Mononuclear cell (primary cell): ENCODE measurements around the gene MGMT. TPM values are rescaled to one million over a fixed set of nuclear protein-coding genes. Genes with fewer than 3 reads are reported as not detected.

ENCODE experiments used
- H3K27me3 ChIP-seq: 2 replicates; pipeline ENCODE4 v1.6.0; 2011; ENCODE audit warnings: low read length, control low read depth; ENCODE audit not compliant: insufficient read depth
- H3K4me1 ChIP-seq: 2 replicates; pipeline ENCODE4 v1.5.1; 2011; ENCODE audit warnings: mild to moderate bottlenecking, low read length, control low read depth; ENCODE audit not compliant: insufficient read depth
- H3K4me3 ChIP-seq: 2 replicates; pipeline ENCODE4 v1.5.1; 2011; ENCODE audit warnings: mild to moderate bottlenecking, low read length, moderate library complexity
- H3K9me3 ChIP-seq: 2 replicates; pipeline ENCODE4 v1.5.1; 2011; ENCODE audit warnings: low read depth, mild to moderate bottlenecking, control low read depth, low read length
- total RNA-seq: library from RNA; depleted of rRNA; stranded (reverse); fragments of >200 nt; gene quantifications from one replicate; pipeline ENCODE4 v1.2.3, GENCODE V29; 2012

The MGMT gene
- total RNA-seq, 1 donor = 10.3 TPM

GRCh38 chr10:129583831-129584230 lies 116.8 kb downstream of the MGMT start:
- no peaks in the 10 kb centered on the region for H3K27me3 ChIP-seq
- peaks cover 27% of the 10 kb centered on the region for H3K9me3 ChIP-seq
- no peak overlapping the region for H3K4me3 ChIP-seq
- H3K4me1 ChIP-seq = no peaks in the 10 kb centered on the region

DNA sequence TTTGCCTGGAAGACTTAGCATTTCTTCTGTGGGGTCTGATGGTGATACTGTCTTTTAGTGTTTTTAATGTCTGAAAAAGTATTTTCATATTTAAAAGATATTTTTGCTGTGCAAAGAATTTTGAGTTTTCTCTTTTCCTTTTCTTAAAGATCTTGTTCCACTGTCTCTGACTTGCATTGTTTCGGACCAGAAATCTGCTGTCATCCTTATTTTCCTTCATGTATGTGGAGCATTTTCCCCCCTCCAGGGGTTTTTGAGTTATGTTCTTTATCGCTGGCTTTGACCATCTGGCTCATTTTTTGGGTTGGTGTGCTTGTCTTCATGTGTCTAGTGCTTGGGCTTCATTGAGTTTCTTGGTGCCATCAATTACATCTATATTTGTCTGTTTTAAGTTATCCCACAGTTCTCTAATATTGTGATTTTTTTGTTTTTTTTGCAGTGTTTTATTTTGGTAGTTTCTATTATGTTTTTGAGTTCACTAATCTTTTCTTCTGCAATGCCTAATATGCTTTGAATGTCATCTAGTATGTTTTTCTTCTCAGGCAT lies 119.9 kb downstream of the MGMT start:
- peaks cover 27% of the 10 kb centered on the region for H3K9me3 ChIP-seq
- H3K4me3 ChIP-seq = no peak overlapping the region
- H3K27me3 ChIP-seq = no peaks in the 10 kb centered on the region
- no peaks in the 10 kb centered on the region for H3K4me1 ChIP-seq

DNA sequence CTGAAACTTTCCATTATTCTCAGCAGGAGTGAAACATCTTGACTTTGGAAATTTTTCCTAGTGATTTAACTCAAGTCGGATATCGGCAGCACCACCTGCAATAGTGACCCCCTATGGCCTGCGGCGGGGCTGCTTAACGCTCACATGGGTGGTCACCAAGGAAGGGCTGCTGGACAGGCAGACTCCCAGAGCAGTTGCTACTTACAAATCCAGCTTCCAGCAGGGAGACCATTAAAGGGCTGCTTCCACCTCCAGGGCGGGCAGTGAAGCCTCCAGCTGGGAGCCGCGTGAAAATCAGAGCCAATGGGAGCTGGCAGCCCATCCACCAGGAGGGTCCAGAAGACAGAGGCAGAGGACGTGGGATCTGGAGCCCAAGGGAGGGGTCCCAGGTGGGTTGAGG lies 122.5 kb downstream of the MGMT start:
- no peaks in the 10 kb centered on the region for H3K27me3 ChIP-seq
- no peak overlapping the region for H3K4me3 ChIP-seq
- H3K9me3 ChIP-seq = peaks cover 27% of the 10 kb centered on the region
- no peaks in the 10 kb centered on the region for H3K4me1 ChIP-seq

DNA sequence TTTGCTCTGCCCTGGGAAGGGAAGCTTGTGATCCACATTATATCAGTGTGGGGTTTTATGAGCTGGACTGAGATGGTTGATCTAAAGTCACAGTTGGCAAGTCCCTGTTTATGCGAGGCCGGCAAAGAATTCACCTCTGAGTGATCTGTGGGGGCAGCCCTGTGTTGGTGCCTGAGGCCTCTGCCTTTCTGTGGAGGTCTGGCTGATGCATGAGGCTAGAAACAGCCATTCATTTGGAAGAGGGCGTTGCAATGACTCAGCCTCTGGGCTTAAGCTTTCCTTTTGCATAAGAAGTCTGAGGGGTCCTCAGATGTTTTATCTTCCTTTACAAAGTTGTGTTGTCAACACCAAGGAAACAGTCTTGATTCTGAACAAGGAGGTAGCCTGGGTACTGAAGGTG lies 126.9 kb downstream of the MGMT start:
- H3K9me3 ChIP-seq = no peaks in the 10 kb centered on the region
- no peaks in the 10 kb centered on the region for H3K27me3 ChIP-seq
- no peak overlapping the region for H3K4me3 ChIP-seq
- no peaks in the 10 kb centered on the region for H3K4me1 ChIP-seq

- H3K4me1 ChIP-seq = no peaks in the 10 kb centered on the region
- H3K27me3 ChIP-seq = no peaks in the 10 kb centered on the region
- H3K9me3 ChIP-seq = no peaks in the 10 kb centered on the region
- no peak overlapping the region for H3K4me3 ChIP-seq
Measured at GRCh38 chr10:129594811-129595210, 127.8 kb downstream of the MGMT start.

GRCh38 chr10:129598413-129598812 lies 131.4 kb downstream of the MGMT start:
- Histone ChIP-seq H3K4me1 (no peaks in the 10 kb centered on the region), H3K9me3 (no peaks in the 10 kb centered on the region), H3K4me3 (no peak overlapping the region), H3K27me3 (no peaks in the 10 kb centered on the region)

GRCh38 chr10:129599160-129599559 lies 132.1 kb downstream of the MGMT start:
- no peaks in the 10 kb centered on the region for H3K27me3 ChIP-seq
- H3K9me3 ChIP-seq = no peaks in the 10 kb centered on the region
- H3K4me1 ChIP-seq = no peaks in the 10 kb centered on the region
- no peak overlapping the region for H3K4me3 ChIP-seq

DNA sequence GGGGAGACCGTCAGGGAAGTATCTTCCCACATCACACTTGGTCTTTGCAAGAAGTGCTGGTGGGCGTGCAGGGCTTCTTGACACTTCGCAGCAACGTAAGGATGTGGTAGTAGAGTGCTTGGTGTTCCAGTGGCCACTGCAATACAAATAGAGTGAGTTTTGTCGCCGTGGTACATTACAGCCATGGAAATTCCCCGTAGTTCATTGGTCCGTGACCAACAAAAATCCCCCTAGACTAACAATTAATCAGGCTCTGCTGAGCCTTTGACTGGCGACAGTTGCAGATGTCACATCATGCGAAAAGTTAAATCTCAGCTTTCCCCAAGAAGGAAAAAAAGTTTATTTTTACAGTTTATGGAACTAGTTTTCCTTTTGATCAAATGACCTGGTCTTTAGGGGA lies 134.7 kb downstream of the MGMT start:
- no peaks in the 10 kb centered on the region for H3K27me3 ChIP-seq
- no peak overlapping the region for H3K4me3 ChIP-seq
- no peaks in the 10 kb centered on the region for H3K9me3 ChIP-seq
- no peaks in the 10 kb centered on the region for H3K4me1 ChIP-seq

DNA sequence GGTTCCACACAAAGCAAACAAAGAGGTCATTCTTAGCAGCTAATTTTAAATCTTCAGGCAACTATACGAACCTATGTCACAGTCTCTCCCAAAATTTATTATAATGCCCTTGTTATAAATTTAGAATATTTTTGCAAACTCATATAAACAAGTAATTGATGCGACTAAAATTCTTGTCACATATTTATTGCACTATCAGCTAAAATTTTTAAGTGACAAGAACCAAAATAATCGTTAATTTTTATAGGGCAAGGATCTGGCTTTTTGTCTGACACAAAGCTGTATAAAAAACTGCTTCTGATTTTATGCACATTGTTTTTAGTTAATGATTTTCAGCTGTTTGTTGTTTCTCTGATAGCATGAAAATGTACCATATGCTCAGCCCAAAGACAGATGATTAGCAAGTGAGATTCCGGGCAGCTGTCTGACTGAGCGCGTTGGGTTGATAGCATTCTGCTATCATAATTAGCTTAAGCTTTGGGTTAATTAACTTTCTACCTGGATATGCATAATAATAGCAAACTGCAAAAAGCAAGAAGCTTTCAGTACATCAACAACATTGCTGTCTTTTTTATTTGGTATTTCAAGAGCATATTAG lies 136.0 kb downstream of the MGMT start:
- Histone ChIP-seq H3K4me1 (no peaks in the 10 kb centered on the region), H3K9me3 (no peaks in the 10 kb centered on the region), H3K4me3 (no peak overlapping the region), H3K27me3 (no peaks in the 10 kb centered on the region)

GRCh38 chr10:129604333-129605032 lies 137.4 kb downstream of the MGMT start:
- no peaks in the 10 kb centered on the region for H3K9me3 ChIP-seq
- no peaks in the 10 kb centered on the region for H3K27me3 ChIP-seq
- no peaks in the 10 kb centered on the region for H3K4me1 ChIP-seq
- no peak overlapping the region for H3K4me3 ChIP-seq

DNA sequence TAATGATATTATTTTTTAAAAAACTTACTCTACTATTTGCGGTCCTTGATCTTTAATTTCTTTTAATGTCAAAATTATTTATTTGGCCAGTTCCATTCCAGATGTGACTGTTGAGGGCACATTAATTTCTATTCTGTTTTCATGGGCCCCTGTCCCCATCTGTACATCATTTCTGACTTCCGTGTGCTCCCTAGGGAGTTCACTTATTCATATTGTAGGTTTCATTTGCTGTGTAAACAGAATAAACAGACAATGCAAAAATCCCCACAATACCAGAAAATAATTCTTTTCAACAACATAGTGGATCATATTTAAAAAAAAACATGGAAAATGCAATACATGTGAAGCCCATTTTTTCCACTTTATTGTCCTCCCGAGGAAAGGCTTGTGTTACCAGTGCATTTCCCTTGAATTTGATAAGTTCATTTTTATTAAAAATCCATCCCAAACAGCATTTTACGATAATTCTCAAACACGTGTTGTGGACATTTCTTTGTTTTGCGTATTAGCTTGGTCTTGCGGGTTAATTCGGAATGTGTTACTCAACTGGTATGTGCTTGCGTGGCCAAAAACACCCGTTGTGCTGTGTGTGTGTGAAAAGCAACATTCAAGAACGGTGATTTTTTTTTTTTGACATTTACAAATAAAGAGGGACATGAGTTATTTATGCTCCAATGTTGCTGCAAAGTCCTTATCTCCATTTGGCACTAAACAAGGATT lies 138.4 kb downstream of the MGMT start:
- H3K9me3 ChIP-seq = no peaks in the 10 kb centered on the region
- H3K4me3 ChIP-seq = no peak overlapping the region
- no peaks in the 10 kb centered on the region for H3K27me3 ChIP-seq
- H3K4me1 ChIP-seq = no peaks in the 10 kb centered on the region

GRCh38 chr10:129605986-129606518 lies 139.0 kb downstream of the MGMT start:
- H3K9me3 ChIP-seq = no peaks in the 10 kb centered on the region
- H3K4me1 ChIP-seq = no peaks in the 10 kb centered on the region
- no peaks in the 10 kb centered on the region for H3K27me3 ChIP-seq
- H3K4me3 ChIP-seq = no peak overlapping the region

GRCh38 chr10:129607607-129608109 lies 140.6 kb downstream of the MGMT start:
- no peaks in the 10 kb centered on the region for H3K27me3 ChIP-seq
- no peak overlapping the region for H3K4me3 ChIP-seq
- no peaks in the 10 kb centered on the region for H3K9me3 ChIP-seq
- no peaks in the 10 kb centered on the region for H3K4me1 ChIP-seq

GRCh38 chr10:129608653-129609052 lies 141.6 kb downstream of the MGMT start:
- no peaks in the 10 kb centered on the region for H3K9me3 ChIP-seq
- no peak overlapping the region for H3K4me3 ChIP-seq
- H3K27me3 ChIP-seq = no peaks in the 10 kb centered on the region
- no peaks in the 10 kb centered on the region for H3K4me1 ChIP-seq

DNA sequence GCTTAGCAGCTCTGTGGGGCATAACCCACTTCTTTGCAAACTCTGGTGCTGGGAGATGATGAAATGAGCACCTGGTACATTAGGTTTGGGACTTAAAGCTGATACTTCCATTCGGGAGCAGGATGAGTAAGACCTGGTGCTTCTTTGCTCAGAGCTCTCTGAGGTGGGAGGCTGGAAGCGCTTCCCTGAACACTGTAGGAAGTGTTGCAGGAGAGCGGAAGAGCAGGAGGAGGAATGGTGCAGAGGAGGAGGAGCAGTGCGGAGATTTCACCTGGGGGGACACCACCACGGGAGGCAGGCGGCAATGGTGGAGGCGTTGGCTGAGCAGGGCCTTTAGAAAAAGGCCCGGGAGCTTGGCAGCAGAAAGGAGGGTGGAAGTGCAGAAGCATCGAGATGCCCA lies 142.5 kb downstream of the MGMT start:
- Histone ChIP-seq H3K4me3 (no peak overlapping the region), H3K4me1 (no peaks in the 10 kb centered on the region), H3K27me3 (no peaks in the 10 kb centered on the region), H3K9me3 (no peaks in the 10 kb centered on the region)
